HUES64 (cell line): ENCODE results near the gene STAT4.

Experiments used
- H3K27ac ChIP-seq: 2 replicates; pipeline ENCODE4 v1.7.0; 2013; ENCODE audit warnings: low read depth, low read length, inconsistent platforms
- H3K27me3 ChIP-seq: 2 replicates; pipeline ENCODE4 v1.6.1; 2013; ENCODE audit warnings: mild to moderate bottlenecking, low read length; ENCODE audit not compliant: insufficient read depth
- H3K36me3 ChIP-seq: 2 replicates; pipeline ENCODE4 v1.6.1; 2013; ENCODE audit warnings: mild to moderate bottlenecking, low read length; ENCODE audit not compliant: insufficient read depth
- H3K4me1 ChIP-seq: 2 replicates; pipeline ENCODE4 v1.6.1; 2013; ENCODE audit warnings: mild to moderate bottlenecking, low read length, moderate library complexity; ENCODE audit not compliant: insufficient read depth
- H3K4me3 ChIP-seq: 2 replicates; pipeline ENCODE4 v1.5.1; 2013; ENCODE audit warnings: mild to moderate bottlenecking, low read length, moderate library complexity
- H3K9ac ChIP-seq: 2 replicates; pipeline ENCODE4 v1.6.1; 2013; ENCODE audit warnings: mild to moderate bottlenecking, low read depth, low read length
- H3K9me3 ChIP-seq: 2 replicates; pipeline ENCODE4 v1.6.1; 2013; ENCODE audit warnings: low read depth, low read length; ENCODE audit not compliant: insufficient read depth
- WGBS: fragments of 150-250, 120-280 bp; methylation state at CpG from one replicate; pipeline ENCODE4 v1.1.7; 2013; ENCODE audit warnings: missing lambda C conversion rate; 5-methylcytosine and 5-hydroxymethylcytosine counted together

The STAT4 gene

GRCh38 chr2:191144217-191144616 is 6.6 kb downstream of the STAT4 start:
- Histone ChIP-seq H3K36me3 (no peaks in the 10 kb centered on the region), H3K4me1 (no peaks in the 10 kb centered on the region), H3K27me3 (peaks cover 14% of the 10 kb centered on the region), H3K9me3 (no peaks in the 10 kb centered on the region), H3K4me3 (no peak overlapping the region), H3K27ac (no peak overlapping the region), H3K9ac (no peak overlapping the region)
- WGBS, result 67% methylated on average over 4 of the region's 4 CpGs

- Histone ChIP-seq H3K4me1 (no peaks in the 10 kb centered on the region), H3K36me3 (no peaks in the 10 kb centered on the region), H3K27ac (no peak overlapping the region), H3K27me3 (peaks cover 10% of the 10 kb centered on the region), H3K9me3 (no peaks in the 10 kb centered on the region), H3K4me3 (no peak overlapping the region), H3K9ac (no peak overlapping the region)
- no CpG with 5 or more reads among the region's 1 CpG for WGBS
Measured at GRCh38 chr2:191143791-191144190, 7.0 kb downstream of the STAT4 start.

GRCh38 chr2:191128911-191129304 is 21.9 kb downstream of the STAT4 start:
- H3K9ac ChIP-seq, result no peak overlapping the region
- H3K4me3 ChIP-seq, result no peak overlapping the region
- 95% methylated on average over 2 of the region's 2 CpGs for WGBS
- no peaks in the 10 kb centered on the region for H3K4me1 ChIP-seq
- H3K9me3 ChIP-seq, result no peaks in the 10 kb centered on the region
- H3K36me3 ChIP-seq, result no peaks in the 10 kb centered on the region
- no peak overlapping the region for H3K27ac ChIP-seq
- H3K27me3 ChIP-seq, result no peaks in the 10 kb centered on the region

- 88% methylated on average over 7 of the region's 8 CpGs for WGBS
- no peak overlapping the region for H3K9ac ChIP-seq
- no peaks in the 10 kb centered on the region for H3K4me1 ChIP-seq
- H3K9me3 ChIP-seq, result no peaks in the 10 kb centered on the region
- H3K27ac ChIP-seq, result no peak overlapping the region
- H3K27me3 ChIP-seq, result no peaks in the 10 kb centered on the region
- no peak overlapping the region for H3K4me3 ChIP-seq
- no peaks in the 10 kb centered on the region for H3K36me3 ChIP-seq
Measured at GRCh38 chr2:191128172-191128910, 22.5 kb downstream of the STAT4 start.

GRCh38 chr2:191127235-191127634 is 23.6 kb downstream of the STAT4 start:
- Histone ChIP-seq H3K4me1 (no peaks in the 10 kb centered on the region), H3K9me3 (no peaks in the 10 kb centered on the region), H3K27me3 (no peaks in the 10 kb centered on the region), H3K36me3 (no peaks in the 10 kb centered on the region), H3K9ac (no peak overlapping the region), H3K4me3 (no peak overlapping the region), H3K27ac (no peak overlapping the region)
- WGBS, result 87% methylated on average over 3 of the region's 3 CpGs

GRCh38 chr2:191126386-191127085 is 24.3 kb downstream of the STAT4 start:
- no peaks in the 10 kb centered on the region for H3K9me3 ChIP-seq
- H3K27me3 ChIP-seq, result no peaks in the 10 kb centered on the region
- H3K27ac ChIP-seq, result no peak overlapping the region
- no peak overlapping the region for H3K4me3 ChIP-seq
- H3K9ac ChIP-seq, result no peak overlapping the region
- no peaks in the 10 kb centered on the region for H3K4me1 ChIP-seq
- no peaks in the 10 kb centered on the region for H3K36me3 ChIP-seq
- WGBS, result 87% methylated on average over 4 of the region's 4 CpGs

- H3K27me3 ChIP-seq, result no peaks in the 10 kb centered on the region
- WGBS, result 43% methylated on average over 2 of the region's 2 CpGs
- no peak overlapping the region for H3K27ac ChIP-seq
- H3K36me3 ChIP-seq, result no peaks in the 10 kb centered on the region
- no peak overlapping the region for H3K4me3 ChIP-seq
- H3K9ac ChIP-seq, result no peak overlapping the region
- no peaks in the 10 kb centered on the region for H3K4me1 ChIP-seq
- no peaks in the 10 kb centered on the region for H3K9me3 ChIP-seq
Measured at GRCh38 chr2:191125646-191126045, 25.1 kb downstream of the STAT4 start.

GRCh38 chr2:191122638-191123294 is 28.0 kb downstream of the STAT4 start:
- H3K27me3 ChIP-seq, result no peaks in the 10 kb centered on the region
- no peaks in the 10 kb centered on the region for H3K4me1 ChIP-seq
- 89% methylated on average over 2 of the region's 2 CpGs for WGBS
- H3K27ac ChIP-seq, result no peak overlapping the region
- no peaks in the 10 kb centered on the region for H3K36me3 ChIP-seq
- no peak overlapping the region for H3K4me3 ChIP-seq
- H3K9me3 ChIP-seq, result no peaks in the 10 kb centered on the region
- H3K9ac ChIP-seq, result no peak overlapping the region

GRCh38 chr2:191117341-191117740 is 33.5 kb downstream of the STAT4 start:
- H3K27me3 ChIP-seq, result no peaks in the 10 kb centered on the region
- no peak overlapping the region for H3K4me3 ChIP-seq
- no peaks in the 10 kb centered on the region for H3K9me3 ChIP-seq
- no peaks in the 10 kb centered on the region for H3K36me3 ChIP-seq
- no peak overlapping the region for H3K9ac ChIP-seq
- WGBS, result 94% methylated on average over 3 of the region's 3 CpGs
- H3K27ac ChIP-seq, result no peak overlapping the region
- no peaks in the 10 kb centered on the region for H3K4me1 ChIP-seq

- H3K27me3 ChIP-seq, result no peaks in the 10 kb centered on the region
- no peak overlapping the region for H3K9ac ChIP-seq
- no peak overlapping the region for H3K4me3 ChIP-seq
- 93% methylated on average over 2 of the region's 2 CpGs for WGBS
- H3K9me3 ChIP-seq, result no peaks in the 10 kb centered on the region
- no peaks in the 10 kb centered on the region for H3K4me1 ChIP-seq
- no peak overlapping the region for H3K27ac ChIP-seq
- no peaks in the 10 kb centered on the region for H3K36me3 ChIP-seq
Measured at GRCh38 chr2:191115804-191116203, 35.0 kb downstream of the STAT4 start.

GRCh38 chr2:191115391-191115790 is 35.4 kb downstream of the STAT4 start:
- Histone ChIP-seq H3K4me1 (no peaks in the 10 kb centered on the region), H3K36me3 (no peaks in the 10 kb centered on the region), H3K4me3 (no peak overlapping the region), H3K27ac (no peak overlapping the region), H3K9ac (no peak overlapping the region), H3K27me3 (no peaks in the 10 kb centered on the region), H3K9me3 (no peaks in the 10 kb centered on the region)
- 92% methylated on average over 3 of the region's 3 CpGs for WGBS
